MM.1S (cell line): ENCODE measurements around the gene GABARAP.

Experiments
- DNase-seq: peaks from one replicate; pipeline ENCODE4 v3.0.0-alpha.2; 2015
- H2AFZ ChIP-seq: fragments of 300-600 bp; sonication (generic); 2 replicates; pipeline ENCODE4 v1.6.0; 2016; ENCODE audit warnings: antibody characterized with exemption, low read length
- H3F3A ChIP-seq: fragments of 300-600 bp; sonication (generic); 2 replicates; pipeline ENCODE4 v1.6.1; 2016; ENCODE audit warnings: mild to moderate bottlenecking, antibody characterized with exemption, low read length, moderate library complexity, mixed read lengths; ENCODE audit not compliant: insufficient read depth
- H3K27ac ChIP-seq: fragments of 300-600 bp; sonication (generic); 2 replicates; pipeline ENCODE4 v1.5.1; 2016; ENCODE audit warnings: mild to moderate bottlenecking, low read length
- H3K27me3 ChIP-seq: fragments of 300-600 bp; sonication (generic); replicated peaks from 2 replicates; pipeline ENCODE4 v1.6.0; 2016; ENCODE audit warnings: low read length; ENCODE audit not compliant: insufficient read depth
- H3K36me3 ChIP-seq: fragments of 300-600 bp; sonication (generic); replicated peaks from 2 replicates; pipeline ENCODE4 v1.6.1; 2016; ENCODE audit warnings: mild to moderate bottlenecking, low read length, mixed read lengths; ENCODE audit not compliant: insufficient read depth
- H3K4me1 ChIP-seq: fragments of 300-600 bp; sonication (generic); 2 replicates; pipeline ENCODE4 v1.6.1; 2016; ENCODE audit warnings: low read length, mixed read lengths
- H3K4me2 ChIP-seq: fragments of 300-600 bp; sonication (generic); 2 replicates; pipeline ENCODE4 v1.6.0; 2016; ENCODE audit warnings: low read depth, low read length
- H3K4me3 ChIP-seq: fragments of 300-600 bp; sonication (generic); 2 replicates; pipeline ENCODE4 v1.5.1; 2016; ENCODE audit warnings: low read length, mixed read lengths
- H3K79me2 ChIP-seq: fragments of 300-600 bp; sonication (generic); 2 replicates; pipeline ENCODE4 v1.6.1; 2016; ENCODE audit warnings: mixed run types, low read length, mixed read lengths
- H3K9ac ChIP-seq: fragments of 300-600 bp; sonication (generic); 2 replicates; pipeline ENCODE4 v1.6.1; 2016; ENCODE audit warnings: low read length, mixed read lengths
- H3K9me2 ChIP-seq: fragments of 300-600 bp; sonication (generic); replicated peaks from 2 replicates; pipeline ENCODE4 v1.6.1; 2016; ENCODE audit warnings: mild to moderate bottlenecking, low read length, mixed read lengths; ENCODE audit not compliant: insufficient read depth
- H3K9me3 ChIP-seq: fragments of 300-600 bp; sonication (generic); replicated peaks from 2 replicates; pipeline ENCODE4 v1.6.1; 2016; ENCODE audit warnings: mild to moderate bottlenecking, low read length, mixed read lengths; ENCODE audit not compliant: insufficient read depth
- H4K20me1 ChIP-seq: fragments of 300-600 bp; sonication (generic); 2 replicates; pipeline ENCODE4 v1.6.1; 2016; ENCODE audit warnings: mild to moderate bottlenecking, low read length, moderate library complexity, mixed read lengths; ENCODE audit not compliant: insufficient read depth
- EZH2 ChIP-seq: fragments of 300-600 bp; sonication (generic); optimal IDR thresholded peaks from 2 replicates; pipeline ENCODE3; 2017; ENCODE audit warnings: low read depth, mild to moderate bottlenecking, antibody characterized with exemption, low read length, mixed read lengths
- EZH2phosphoT487 ChIP-seq: fragments of 300-600 bp; sonication (generic); IDR thresholded peaks from 2 replicates; pipeline ENCODE4 v1.6.1; 2018; ENCODE audit warnings: antibody characterized with exemption, low read length
- TF ChIP-seq, protein P1 (sequence below): fragments of 300-600 bp; sonication (generic); IDR thresholded peaks from 2 replicates; pipeline ENCODE4 v1.5.1; 2016; ENCODE audit warnings: antibody characterized with exemption, low read length, mixed read lengths

The GABARAP gene

DNA sequence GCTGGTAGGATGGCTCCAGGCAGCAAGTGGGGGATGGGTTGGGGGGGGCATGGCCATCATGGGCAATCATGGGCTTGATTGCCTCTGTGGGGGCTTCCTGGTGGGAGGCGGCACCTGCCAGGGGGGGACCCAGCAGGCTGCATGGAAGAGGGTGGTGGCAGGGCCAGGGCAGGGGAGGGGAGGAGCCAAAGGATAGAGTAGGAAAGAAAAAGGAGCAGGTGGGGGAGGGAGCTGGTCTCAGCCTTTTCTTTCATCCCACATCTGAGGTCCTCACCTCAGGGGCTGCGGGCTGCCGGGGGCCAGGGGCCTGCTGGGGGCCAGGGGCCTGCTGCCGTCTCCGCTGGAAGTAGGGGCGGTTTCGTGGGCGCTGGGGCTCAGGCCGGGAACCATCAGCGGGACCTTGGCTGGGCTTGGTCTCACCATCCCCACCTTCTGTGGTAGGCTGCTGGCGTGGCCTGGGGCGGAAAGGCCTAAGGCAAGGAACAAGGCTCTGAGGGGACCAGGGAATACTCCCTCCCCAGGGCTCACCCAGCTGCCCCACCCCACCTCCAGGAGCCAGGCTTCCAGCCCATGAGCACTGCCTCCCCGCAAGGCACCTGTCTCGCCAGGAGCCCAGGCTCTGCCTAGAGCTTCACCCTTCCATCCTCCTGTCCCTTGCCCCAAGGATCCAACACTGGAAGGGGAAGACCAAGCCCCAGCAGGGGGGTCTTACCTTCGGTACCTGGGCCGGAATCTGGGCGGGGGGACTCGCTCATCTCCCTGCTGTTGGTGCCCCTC, 47.2 kb upstream of the GABARAP start:
- TF ChIP-seq, protein P1, sequence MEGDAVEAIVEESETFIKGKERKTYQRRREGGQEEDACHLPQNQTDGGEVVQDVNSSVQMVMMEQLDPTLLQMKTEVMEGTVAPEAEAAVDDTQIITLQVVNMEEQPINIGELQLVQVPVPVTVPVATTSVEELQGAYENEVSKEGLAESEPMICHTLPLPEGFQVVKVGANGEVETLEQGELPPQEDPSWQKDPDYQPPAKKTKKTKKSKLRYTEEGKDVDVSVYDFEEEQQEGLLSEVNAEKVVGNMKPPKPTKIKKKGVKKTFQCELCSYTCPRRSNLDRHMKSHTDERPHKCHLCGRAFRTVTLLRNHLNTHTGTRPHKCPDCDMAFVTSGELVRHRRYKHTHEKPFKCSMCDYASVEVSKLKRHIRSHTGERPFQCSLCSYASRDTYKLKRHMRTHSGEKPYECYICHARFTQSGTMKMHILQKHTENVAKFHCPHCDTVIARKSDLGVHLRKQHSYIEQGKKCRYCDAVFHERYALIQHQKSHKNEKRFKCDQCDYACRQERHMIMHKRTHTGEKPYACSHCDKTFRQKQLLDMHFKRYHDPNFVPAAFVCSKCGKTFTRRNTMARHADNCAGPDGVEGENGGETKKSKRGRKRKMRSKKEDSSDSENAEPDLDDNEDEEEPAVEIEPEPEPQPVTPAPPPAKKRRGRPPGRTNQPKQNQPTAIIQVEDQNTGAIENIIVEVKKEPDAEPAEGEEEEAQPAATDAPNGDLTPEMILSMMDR, result no peak
- TF ChIP-seq EZH2 (no peak), EZH2phosphoT487 (no peak)
- Histone ChIP-seq H3K9me3 (no peaks in the 10 kb centered on the region), H3K9me2 (no peaks in the 10 kb centered on the region), H3K27ac (no peak overlapping the region), H4K20me1 (no peaks in the 10 kb centered on the region), H3K79me2 (no peaks in the 10 kb centered on the region), H2AFZ (no peak overlapping the region), H3K4me1 (peaks cover 7% of the 10 kb centered on the region), H3K4me2 (no peak overlapping the region), H3K27me3 (peaks cover 95% of the 10 kb centered on the region), H3K36me3 (no peaks in the 10 kb centered on the region), H3F3A (no peaks in the 10 kb centered on the region), H3K9ac (no peak overlapping the region), H3K4me3 (no peak overlapping the region)
- no peak for DNase-seq

DNA sequence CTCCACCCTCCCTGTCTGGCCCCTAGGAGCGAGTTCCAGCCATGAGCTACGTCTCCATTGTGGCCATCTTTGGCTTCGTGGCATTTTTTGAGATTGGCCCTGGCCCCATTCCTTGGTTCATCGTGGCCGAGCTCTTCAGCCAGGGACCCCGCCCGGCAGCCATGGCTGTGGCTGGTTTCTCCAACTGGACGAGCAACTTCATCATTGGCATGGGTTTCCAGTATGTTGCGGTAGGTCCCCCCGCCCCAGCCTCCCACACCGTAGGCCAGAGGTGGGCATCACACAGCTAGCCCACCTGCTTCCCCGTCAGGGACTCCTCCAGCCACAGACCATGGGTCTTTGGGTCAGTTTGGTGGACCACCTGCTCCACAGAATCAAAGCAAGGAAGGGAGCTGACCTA, 43.4 kb upstream of the GABARAP start:
- TF ChIP-seq, protein P1, result no peak
- TF ChIP-seq EZH2phosphoT487 (no peak), EZH2 (no peak)
- Histone ChIP-seq H3K4me2 (no peak overlapping the region), H3K9ac (no peak overlapping the region), H4K20me1 (no peaks in the 10 kb centered on the region), H3K4me3 (no peak overlapping the region), H3K9me2 (no peaks in the 10 kb centered on the region), H3K79me2 (no peaks in the 10 kb centered on the region), H2AFZ (no peak overlapping the region), H3K9me3 (no peaks in the 10 kb centered on the region), H3K27ac (no peak overlapping the region), H3K27me3 (peaks cover 89% of the 10 kb centered on the region), H3K4me1 (peaks cover 7% of the 10 kb centered on the region), H3K36me3 (no peaks in the 10 kb centered on the region), H3F3A (peaks cover 6% of the 10 kb centered on the region)
- DNase-seq, result no peak

DNA sequence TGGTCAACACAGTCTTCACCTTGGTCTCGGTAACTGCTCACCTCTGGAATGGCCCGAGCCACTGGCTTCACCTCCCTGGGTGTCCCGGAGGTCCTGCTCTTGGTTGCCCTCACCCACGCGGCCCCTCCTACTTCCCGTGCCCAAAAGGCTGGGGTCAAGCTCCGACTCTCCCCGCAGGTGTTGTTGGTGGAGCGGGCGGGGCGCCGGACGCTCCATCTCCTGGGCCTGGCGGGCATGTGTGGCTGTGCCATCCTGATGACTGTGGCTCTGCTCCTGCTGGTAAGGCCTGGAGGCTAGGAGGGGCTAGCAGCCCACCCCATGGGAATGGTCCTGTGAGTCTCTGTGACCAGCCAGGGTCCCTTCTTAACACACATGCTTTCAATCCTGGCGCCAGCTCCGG, 42.7 kb upstream of the GABARAP start:
- Histone ChIP-seq H3K9ac (no peak overlapping the region), H3K9me3 (no peaks in the 10 kb centered on the region), H4K20me1 (no peaks in the 10 kb centered on the region), H3F3A (peaks cover 8% of the 10 kb centered on the region), H3K36me3 (no peaks in the 10 kb centered on the region), H3K79me2 (no peaks in the 10 kb centered on the region), H3K4me2 (no peak overlapping the region), H3K9me2 (no peaks in the 10 kb centered on the region), H3K27me3 (peaks cover 86% of the 10 kb centered on the region), H2AFZ (no peak overlapping the region), H3K4me1 (peaks cover 10% of the 10 kb centered on the region), H3K27ac (no peak overlapping the region), H3K4me3 (no peak overlapping the region)
- DNase-seq, result no peak
- TF ChIP-seq, protein P1, result no peak
- TF ChIP-seq EZH2phosphoT487, result no peak
